K562 (cell line): ENCODE data around the gene SRSF1. TPM values are rescaled to one million over a fixed set of nuclear protein-coding genes. Genes with fewer than 3 reads are reported as not detected.

ENCODE experiments used
- ATAC-seq: fragments of 200-7000 bp; cut with Tn5 transposase; 3 replicates; pipeline ENCODE4 v1.9.1; 2020; ENCODE audit warnings: moderate library complexity
- BruUV-seq: library from RNA; stranded (reverse); fragments of 400-500 nt; replicated peaks from 2 replicates; lab custom pipeline; 2021; lab: Mats Ljungman, UMichigan
- CTCF ChIA-PET: fragments of 300-600 bp; formaldehyde crosslinking; extraction: SDS; loops from one replicate; lab custom pipeline; 2021; ENCODE audit warnings: low intra/inter-chr PET ratio; lab: Yijun Ruan, JAX
- POLR2A ChIA-PET: fragments of 300-600, 350-650 bp; sonication (Branson Sonifier 250); formaldehyde crosslinking; extraction: SDS; loops from one replicate; lab custom pipeline; 2021; ENCODE audit warnings: antibody characterized with exemption, inconsistent platforms; lab: Yijun Ruan, JAX
- DNase-seq, 4 experiments: peaks; one replicate each; pipeline versions ENCODE4 v3.0.0 to v3.0.0-alpha.2; 2011 to 2018; ENCODE audit warnings: low spot score in 3 of 4, mixed read lengths in 3 of 4; ENCODE audit errors: extremely low read depth in 1 of 4
- FAIRE-seq: peaks from 2 replicates; lab custom pipeline; 2011; peaks lifted over from hg19 to GRCh38; lab: Jason Lieb, UNC
- H2AFZ ChIP-seq: 2 replicates; pipeline ENCODE4 v1.6.0; 2011; ENCODE audit warnings: low read depth, low read length, control low read depth, inconsistent platforms
- H3K27ac ChIP-seq: fragments of 200-600 bp; 3 replicates; pipeline ENCODE4 v1.8.0; 2011; ENCODE audit warnings: low read depth, mild to moderate bottlenecking, control low read depth, inconsistent platforms, low read length, moderate library complexity, mixed read lengths; ENCODE audit errors: extremely low read depth
- H3K27me3 ChIP-seq, 2 experiments: fragments of 300-600 bp in 1 of 2; 2 replicates in 1 of 2; 3 replicates in 1 of 2; pipeline versions ENCODE4 v1.6.0 to v1.8.0; 2011; ENCODE audit warnings: inconsistent platforms in 2 of 2, low read length in 2 of 2, mild to moderate bottlenecking in 1 of 2, mixed read lengths in 1 of 2, moderate library complexity in 1 of 2; ENCODE audit not compliant: control insufficient read depth in 2 of 2, insufficient read depth in 2 of 2
- H3K36me3 ChIP-seq: fragments of 300-600 bp; 3 replicates; pipeline ENCODE4 v1.8.0; 2011; ENCODE audit warnings: mild to moderate bottlenecking, low read length, inconsistent platforms; ENCODE audit not compliant: control insufficient read depth, insufficient read depth
- H3K4me1 ChIP-seq, 2 experiments: fragments of 200-600 bp in 1 of 2; replicated peaks in 1 of 2; 2 replicates in 1 of 2; 3 replicates in 1 of 2; pipeline versions ENCODE4 v1.5.1 to v1.8.0; 2011; ENCODE audit warnings: inconsistent platforms in 2 of 2, low read length in 2 of 2, mild to moderate bottlenecking in 1 of 2, mixed read lengths in 1 of 2, moderate library complexity in 1 of 2; ENCODE audit not compliant: control insufficient read depth in 2 of 2, insufficient read depth in 2 of 2
- H3K4me2 ChIP-seq: 2 replicates; pipeline ENCODE4 v1.6.1; 2011; ENCODE audit warnings: low read length, control low read depth, inconsistent platforms, mixed read lengths; ENCODE audit not compliant: insufficient read depth
- H3K4me3 ChIP-seq: fragments of 200-600 bp; sonication (generic), shearing (Covaris generic); 2 replicates; pipeline ENCODE4 v1.5.1; 2016; ENCODE audit warnings: control low read depth, inconsistent platforms
- H3K79me2 ChIP-seq: fragments of 200-600 bp; 3 replicates; pipeline ENCODE4 v1.8.0; 2011; ENCODE audit warnings: low read length, inconsistent platforms; ENCODE audit not compliant: control insufficient read depth, insufficient read depth
- H3K9ac ChIP-seq, 2 experiments: 2 replicates each; pipeline versions ENCODE4 v1.6.0 to v1.6.1; 2011; ENCODE audit warnings: low read depth in 2 of 2, low read length in 2 of 2, control low read depth in 1 of 2, inconsistent platforms in 1 of 2, mild to moderate bottlenecking in 1 of 2, mixed read lengths in 1 of 2; ENCODE audit not compliant: insufficient read depth in 1 of 2
- H3K9me1 ChIP-seq: one replicate; pipeline ENCODE4 v1.6.0; 2011; ENCODE audit warnings: inconsistent platforms, mild to moderate bottlenecking, low read length, moderate library complexity; ENCODE audit not compliant: control insufficient read depth, insufficient read depth
- H3K9me3 ChIP-seq: replicated peaks from 2 replicates; pipeline ENCODE4 v1.5.1; 2011; ENCODE audit warnings: low read depth, low read length, inconsistent platforms; ENCODE audit not compliant: control insufficient read depth, insufficient read depth
- H4K20me1 ChIP-seq: replicated peaks from 2 replicates; pipeline ENCODE4 v1.6.1; 2011; ENCODE audit warnings: low read length, inconsistent platforms, mixed read lengths; ENCODE audit not compliant: control insufficient read depth, insufficient read depth
- CHD1 ChIP-seq: fragments of 200-600 bp; sonication (generic); IDR thresholded peaks from one replicate; pipeline ENCODE4 v1.6.1; 2012; ENCODE audit warnings: mild to moderate bottlenecking, moderate library complexity, low read length, inconsistent platforms
- GTF2E2 ChIP-seq: fragments of 200-800 bp; sonication (Bioruptor generic); IDR thresholded peaks from 2 replicates; pipeline ENCODE4 v1.6.1; 2016; ENCODE audit warnings: missing genetic modification characterization, missing compliant biosample characterization
- ZNF239 ChIP-seq: fragments of 250-450 bp; sonication (Bioruptor Pico); IDR thresholded peaks from 2 replicates; pipeline ENCODE4 v1.4.0; 2020; ENCODE audit warnings: mild to moderate bottlenecking
- ZNF3 ChIP-seq: fragments of 250-450 bp; sonication (Bioruptor Pico); IDR thresholded peaks from 2 replicates; pipeline ENCODE4 v1.5.0; 2021; ENCODE audit warnings: mild to moderate bottlenecking, moderate library complexity
- WGBS: fragments of 100-300 bp; shearing (Covaris generic); methylation state at CpG from one replicate; pipeline ENCODE4 v1.1.6; 2016; ENCODE audit warnings: low coverage, mixed read lengths; ENCODE audit not compliant: insufficient coverage; ENCODE audit errors: missing lambda C conversion rate; 5-methylcytosine and 5-hydroxymethylcytosine counted together
- in situ Hi-C: fragments of 300-500 bp; cut with MboI; formaldehyde crosslinking; loops from 4 replicates; pipeline ENCODE4 v1.15.0; 2018; ENCODE audit warnings: inconsistent platforms, mixed read lengths
- intact Hi-C: fragments of 100-400 bp; cut with micrococcal nuclease; formaldehyde crosslinking; loops from 2 replicates; pipeline ENCODE4 v1.14.2; 2022
- polyA plus RNA-seq, 8 experiments: library from polyadenylated mRNA; depleted of rRNA in 4 of 8; stranded (reverse) in 5 of 8; unstranded in 3 of 8; fragments of >200 nt; fragmentation: Nextera tagmentation in 2 of 8; fragmentation: Illumina TruSeq in 1 of 8; extraction: Ambion mirVana in 2 of 8; extraction: Trizol in 1 of 8; gene quantifications; 2 replicates each; pipeline versions ENCODE4 v1.2.1 to v1.2.3, GENCODE V29; 2011 to 2014; ENCODE audit warnings: inconsistent platforms in 1 of 8, missing spikeins in 1 of 8
- total RNA-seq, 7 experiments: library from RNA; depleted of rRNA in 6 of 7; stranded (reverse); fragments of >200 nt in 6 of 7; fragmentation: Illumina TruSeq in 2 of 7; extraction: Trizol in 2 of 7; gene quantifications; 2 replicates each; pipeline versions ENCODE4 v1.2.1 to v1.2.3, GENCODE V29; 2011 to 2021; ENCODE audit warnings: low replicate concordance in 1 of 7
- TF ChIP-seq, protein P1 (sequence below): fragments of 250-450 bp; sonication (Bioruptor Pico); IDR thresholded peaks from 2 replicates; pipeline ENCODE4 v1.5.1; 2021; ENCODE audit warnings: mild to moderate bottlenecking

The SRSF1 gene
- total and polyA plus RNA-seq, 9 of the 15 experiments (the other 6 are each of a cell fraction or from before 2014, with no cell fraction given) = 77.8 to 559 (median 442) TPM

DNA sequence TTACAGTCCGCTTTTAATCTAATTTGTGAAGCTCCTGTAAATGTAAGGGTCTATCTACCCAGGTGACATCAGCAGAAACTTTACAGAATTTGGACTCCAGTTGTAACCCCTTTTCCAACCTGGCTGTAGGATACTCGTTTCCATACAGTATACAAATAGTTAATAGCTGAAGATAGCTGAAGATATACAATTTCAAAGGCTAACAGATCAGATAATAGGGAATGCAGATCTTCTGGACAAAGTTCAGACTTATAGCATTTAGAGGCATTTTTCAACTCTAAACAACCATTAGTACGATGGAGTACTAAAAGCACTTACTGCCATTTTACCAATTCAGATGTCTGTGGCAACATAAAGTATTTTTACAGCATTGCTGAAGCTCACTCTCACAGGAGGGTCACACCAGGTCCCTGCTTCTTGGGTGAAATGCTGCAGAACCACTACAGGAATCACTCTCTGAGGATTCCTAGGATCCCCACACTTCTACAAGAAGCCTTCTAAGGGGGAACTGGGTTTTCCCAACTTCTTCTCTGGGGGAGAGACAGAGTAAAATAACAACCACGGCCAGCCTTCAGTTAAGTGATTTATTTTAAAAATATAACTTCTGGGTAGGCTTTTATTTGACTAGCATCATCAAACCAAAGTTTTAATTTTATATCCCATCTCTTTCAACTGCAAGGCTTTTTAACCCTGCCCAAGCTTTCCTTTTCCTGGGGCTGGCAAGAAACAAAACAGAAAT is 21.9 kb downstream of the SRSF1 start:
- TF ChIP-seq CHD1 (no peak), ZNF239 (no peak), ZNF3 (CRISPR knock-in tag) (no peak), GTF2E2 (0 out of 2 replicates have a peak, but pooled peaks have one; percentile 29)
- TF ChIP-seq, protein P1, sequence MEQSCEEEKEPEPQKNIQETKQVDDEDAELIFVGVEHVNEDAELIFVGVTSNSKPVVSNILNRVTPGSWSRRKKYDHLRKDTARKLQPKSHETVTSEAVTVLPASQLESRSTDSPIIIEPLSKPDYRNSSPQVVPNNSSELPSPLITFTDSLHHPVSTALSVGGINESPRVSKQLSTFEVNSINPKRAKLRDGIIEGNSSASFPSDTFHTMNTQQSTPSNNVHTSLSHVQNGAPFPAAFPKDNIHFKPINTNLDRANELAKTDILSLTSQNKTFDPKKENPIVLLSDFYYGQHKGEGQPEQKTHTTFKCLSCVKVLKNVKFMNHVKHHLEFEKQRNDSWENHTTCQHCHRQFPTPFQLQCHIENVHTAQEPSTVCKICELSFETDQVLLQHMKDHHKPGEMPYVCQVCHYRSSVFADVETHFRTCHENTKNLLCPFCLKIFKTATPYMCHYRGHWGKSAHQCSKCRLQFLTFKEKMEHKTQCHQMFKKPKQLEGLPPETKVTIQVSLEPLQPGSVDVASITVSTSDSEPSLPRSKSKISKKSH (CRISPR knock-in tag) = no peak
- H4K20me1 ChIP-seq = peaks cover 5% of the 10 kb centered on the region; the same call in 1 of the 2 replicates
- BruUV-seq = no TSS peak
- H3K9me3 ChIP-seq = no peaks in the 10 kb centered on the region
- no peaks in the 10 kb centered on the region for H3K9me1 ChIP-seq
- no peak overlapping the region for H3K27ac ChIP-seq
- peaks cover 12 to 26% of the 10 kb centered on the region in 2 experiments; a peak in 3 of 5 replicates for H3K4me1 ChIP-seq
- CTCF ChIA-PET = no interaction called here
- peaks cover 50% of the 10 kb centered on the region for H3K36me3 ChIP-seq
- POLR2A ChIA-PET = interaction anchor here (0.9 to 3.0 kb wide), 4 partner anchors 8 to 22 kb away, joined by 4 to 24 read pairs (median 8); partner anchors contain the start of gene SRSF1
- H3K4me3 ChIP-seq = no peak overlapping the region
- H3K9ac ChIP-seq = no peak overlapping the region
- H3K79me2 ChIP-seq = peaks cover 59% of the 10 kb centered on the region
- ATAC-seq (no peak), FAIRE-seq (no peak), DNase-seq (no peak)
- intact Hi-C loops = no loop called here
- H2AFZ ChIP-seq = no peak overlapping the region
- no peak overlapping the region; the same call in 1 of the 2 replicates for H3K4me2 ChIP-seq
- no peaks in the 10 kb centered on the region for H3K27me3 ChIP-seq
- 49% methylated on average over 4 of the region's 4 CpGs for WGBS
- in situ Hi-C loops = no loop called here
